WI38 (cell line): ENCODE data around the gene CLSTN2.

Experiments used
- H3K4me3 ChIP-seq: 2 replicates; pipeline ENCODE4 v1.5.1; 2011; ENCODE audit warnings: low read depth, mild to moderate bottlenecking, control low read depth, low read length
- TF ChIP-seq, protein P1 (sequence below): IDR thresholded peaks from 2 replicates; pipeline ENCODE4 v1.5.1; 2012; ENCODE audit warnings: low read depth, mild to moderate bottlenecking, control low read depth, low read length

Gene CLSTN2

DNA sequence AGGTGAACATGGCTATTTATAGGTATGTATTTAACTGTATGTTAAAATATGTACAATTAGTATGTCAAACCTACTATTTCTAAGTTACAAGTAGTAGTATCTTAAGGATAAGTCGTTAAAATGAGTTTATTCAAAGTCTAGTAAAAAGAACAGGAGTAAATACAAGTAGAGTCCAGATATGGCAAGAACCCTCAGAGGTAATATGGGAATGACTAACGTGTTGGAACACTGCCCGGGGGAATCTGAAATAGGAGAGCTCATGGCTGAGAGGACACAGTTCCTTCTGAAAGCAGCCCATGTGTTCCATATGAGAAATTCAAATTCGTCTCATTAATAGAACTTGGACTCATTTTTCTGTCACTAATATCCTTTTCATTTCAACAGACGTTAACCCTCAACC is 158.8 kb downstream of the CLSTN2 start:
- TF ChIP-seq, protein P1, sequence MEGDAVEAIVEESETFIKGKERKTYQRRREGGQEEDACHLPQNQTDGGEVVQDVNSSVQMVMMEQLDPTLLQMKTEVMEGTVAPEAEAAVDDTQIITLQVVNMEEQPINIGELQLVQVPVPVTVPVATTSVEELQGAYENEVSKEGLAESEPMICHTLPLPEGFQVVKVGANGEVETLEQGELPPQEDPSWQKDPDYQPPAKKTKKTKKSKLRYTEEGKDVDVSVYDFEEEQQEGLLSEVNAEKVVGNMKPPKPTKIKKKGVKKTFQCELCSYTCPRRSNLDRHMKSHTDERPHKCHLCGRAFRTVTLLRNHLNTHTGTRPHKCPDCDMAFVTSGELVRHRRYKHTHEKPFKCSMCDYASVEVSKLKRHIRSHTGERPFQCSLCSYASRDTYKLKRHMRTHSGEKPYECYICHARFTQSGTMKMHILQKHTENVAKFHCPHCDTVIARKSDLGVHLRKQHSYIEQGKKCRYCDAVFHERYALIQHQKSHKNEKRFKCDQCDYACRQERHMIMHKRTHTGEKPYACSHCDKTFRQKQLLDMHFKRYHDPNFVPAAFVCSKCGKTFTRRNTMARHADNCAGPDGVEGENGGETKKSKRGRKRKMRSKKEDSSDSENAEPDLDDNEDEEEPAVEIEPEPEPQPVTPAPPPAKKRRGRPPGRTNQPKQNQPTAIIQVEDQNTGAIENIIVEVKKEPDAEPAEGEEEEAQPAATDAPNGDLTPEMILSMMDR = no peak
- no peak overlapping the region for H3K4me3 ChIP-seq

DNA sequence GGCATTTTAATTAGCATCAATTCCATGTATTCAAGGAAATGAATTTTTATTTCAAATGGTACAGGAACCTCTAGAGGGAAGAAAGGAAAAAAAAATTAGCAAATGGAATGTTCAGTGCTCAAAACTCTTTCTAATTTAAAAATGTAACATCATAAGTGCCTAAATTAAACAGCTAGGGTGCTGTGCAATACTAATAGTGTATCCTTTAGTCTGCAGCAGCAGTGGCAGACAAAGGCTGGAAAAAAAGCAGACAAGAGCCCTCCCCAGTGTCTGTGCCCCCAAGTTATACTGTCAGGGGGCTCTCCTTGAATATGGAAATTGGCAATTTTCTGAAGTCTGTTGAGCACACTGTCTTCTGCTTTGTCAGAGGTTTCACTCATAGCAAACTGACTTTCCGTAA is 159.5 kb downstream of the CLSTN2 start:
- TF ChIP-seq, protein P1 = no peak
- H3K4me3 ChIP-seq = no peak overlapping the region

DNA sequence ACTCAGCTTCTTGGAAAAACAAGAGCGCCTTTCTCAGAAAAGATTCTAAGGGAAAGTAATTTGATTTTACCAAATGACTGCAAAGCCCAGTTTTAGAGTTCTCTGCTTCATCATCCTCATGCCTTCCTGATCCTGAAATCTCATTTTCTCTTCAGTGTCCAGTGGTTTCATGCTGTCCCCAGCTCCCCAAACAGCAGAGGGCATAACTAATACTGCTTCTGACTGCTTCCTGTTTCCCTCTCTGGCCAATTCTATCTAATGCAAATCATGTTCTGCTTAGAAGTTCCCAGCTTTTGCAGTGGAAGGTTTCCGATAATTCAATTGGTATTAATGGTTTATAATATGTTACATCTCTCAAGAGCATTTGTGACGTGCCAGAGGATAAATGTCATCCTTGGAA is 161.1 kb downstream of the CLSTN2 start:
- no peak overlapping the region for H3K4me3 ChIP-seq
- TF ChIP-seq, protein P1 = no peak

DNA sequence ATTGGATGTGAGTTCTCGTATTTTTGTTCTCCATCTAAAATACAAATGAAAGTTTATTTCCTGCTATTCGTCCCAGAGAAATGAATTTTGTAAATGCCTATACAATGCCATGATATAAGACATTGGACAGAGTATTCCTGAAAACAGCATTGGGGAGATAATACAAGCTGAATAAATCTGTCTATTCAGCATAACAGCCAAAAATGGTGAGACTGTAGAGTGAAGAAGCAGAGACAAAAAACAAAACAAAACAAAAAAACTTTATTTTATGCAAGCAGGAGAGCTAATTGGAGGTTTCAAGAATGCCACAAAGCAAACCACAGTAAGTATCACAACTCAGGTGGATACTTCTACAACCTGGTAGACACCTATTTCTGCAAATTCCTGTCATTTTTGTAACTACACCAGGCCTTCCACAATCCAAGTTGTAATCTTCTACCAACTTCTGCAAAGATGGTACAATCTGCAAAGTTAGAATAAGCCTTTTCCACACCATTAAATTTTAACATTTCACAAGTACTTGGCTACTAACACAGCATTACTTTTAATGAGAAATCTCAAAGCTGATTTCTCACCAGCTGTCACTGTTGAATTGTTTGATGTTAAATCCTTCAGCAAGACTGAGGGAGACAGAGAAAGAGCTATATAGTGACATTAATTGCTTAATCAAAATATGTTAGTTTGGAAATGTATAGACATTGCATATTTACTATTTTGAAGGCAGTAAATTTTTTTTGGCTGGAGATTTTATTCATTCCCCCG is 163.1 kb downstream of the CLSTN2 start:
- no peak overlapping the region for H3K4me3 ChIP-seq
- TF ChIP-seq, protein P1 = no peak

DNA sequence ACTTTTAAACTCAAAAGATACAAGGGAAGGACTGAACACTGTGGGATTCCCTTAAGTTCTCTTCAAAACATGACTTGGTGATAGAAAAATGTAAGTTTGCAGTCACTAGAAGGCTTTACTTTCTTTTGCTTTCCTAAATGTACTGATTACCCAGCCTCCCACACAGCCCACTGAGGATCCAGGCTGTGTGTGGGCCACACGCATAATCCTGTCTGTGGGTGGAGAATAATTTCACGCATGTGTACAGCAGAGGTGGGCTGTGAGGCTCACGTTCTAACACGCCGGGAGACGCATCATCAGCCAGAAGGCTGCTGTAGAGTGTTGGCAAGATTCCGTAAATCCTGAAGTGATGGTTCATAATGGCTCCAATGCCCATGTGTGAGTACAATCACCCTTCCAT is 165.5 kb downstream of the CLSTN2 start:
- H3K4me3 ChIP-seq = no peak overlapping the region
- TF ChIP-seq, protein P1 = no peak

DNA sequence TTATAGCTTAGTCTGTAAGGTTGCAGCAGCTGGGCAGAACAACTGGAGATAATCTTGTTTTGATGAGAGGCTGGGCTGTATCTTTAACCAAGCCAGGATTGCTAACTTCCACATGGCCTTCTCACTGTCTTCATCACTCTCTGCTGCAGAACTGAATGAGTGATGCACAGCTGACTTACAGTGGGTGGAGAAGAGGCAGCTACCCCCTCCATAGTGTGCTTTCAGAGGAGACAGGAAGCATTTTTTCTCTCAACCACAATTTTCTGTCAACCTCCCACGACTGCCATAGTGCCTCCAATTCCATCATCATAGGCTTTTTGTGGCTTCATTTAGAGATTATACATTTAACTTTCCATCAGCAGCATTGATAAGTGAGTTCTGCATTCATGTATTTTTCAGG is 168.2 kb downstream of the CLSTN2 start:
- TF ChIP-seq, protein P1 = no peak
- H3K4me3 ChIP-seq = no peak overlapping the region

DNA sequence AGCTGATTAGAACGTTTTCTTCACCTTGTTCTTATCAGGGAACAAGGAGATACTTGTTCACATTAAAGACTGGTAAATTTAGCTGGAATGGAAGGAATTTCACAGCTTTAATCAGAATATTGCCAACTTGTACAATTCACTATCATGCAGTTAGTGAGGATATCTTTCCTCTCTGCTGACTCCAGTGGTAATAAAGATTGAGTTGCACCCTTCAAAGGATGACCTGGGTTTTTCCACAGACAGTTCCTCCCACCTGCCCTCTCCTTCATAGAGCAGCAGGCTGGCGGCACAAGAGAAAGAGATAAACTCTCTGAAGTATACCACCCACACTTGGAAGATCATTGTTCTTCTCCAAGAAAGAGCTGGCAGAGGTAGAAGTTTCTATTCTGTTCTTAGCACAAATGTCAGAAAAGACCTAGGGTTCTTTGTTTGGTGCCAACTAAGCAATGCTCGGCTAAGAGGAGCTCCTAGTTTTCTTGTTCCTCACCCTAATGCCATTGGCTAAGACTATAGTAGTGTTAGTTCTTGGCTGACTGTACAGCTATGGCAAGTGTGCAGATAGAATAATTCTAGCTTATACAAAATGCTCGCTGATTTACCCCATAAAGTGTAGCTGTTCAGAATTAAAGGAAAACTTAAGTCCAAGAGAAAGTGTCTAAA is 169.1 kb downstream of the CLSTN2 start:
- TF ChIP-seq, protein P1 = no peak

More for the DNA sequence above, 169.1 kb downstream of the CLSTN2 start:
- H3K4me3 ChIP-seq = no peak overlapping the region
